HG03045 (cell line): ENCODE measurements around the gene ZFAND5.
A peak's percentile ranks its signal among the peaks of the same experiment; 100 is the strongest.

Source experiments
- ATAC-seq: cut with Tn5 transposase; IDR thresholded peaks from one replicate; pipeline ENCODE4 v1.9.1; 2021; ENCODE audit warnings: mild to moderate bottlenecking, moderate library complexity; ENCODE audit not compliant: unreplicated experiment

The ZFAND5 gene

GRCh38 chr9:72326641-72327040, 38.4 kb downstream of the ZFAND5 start:
- no peak for ATAC-seq

- no peak for ATAC-seq
Measured at GRCh38 chr9:72324974-72325373, 40.0 kb downstream of the ZFAND5 start.

DNA sequence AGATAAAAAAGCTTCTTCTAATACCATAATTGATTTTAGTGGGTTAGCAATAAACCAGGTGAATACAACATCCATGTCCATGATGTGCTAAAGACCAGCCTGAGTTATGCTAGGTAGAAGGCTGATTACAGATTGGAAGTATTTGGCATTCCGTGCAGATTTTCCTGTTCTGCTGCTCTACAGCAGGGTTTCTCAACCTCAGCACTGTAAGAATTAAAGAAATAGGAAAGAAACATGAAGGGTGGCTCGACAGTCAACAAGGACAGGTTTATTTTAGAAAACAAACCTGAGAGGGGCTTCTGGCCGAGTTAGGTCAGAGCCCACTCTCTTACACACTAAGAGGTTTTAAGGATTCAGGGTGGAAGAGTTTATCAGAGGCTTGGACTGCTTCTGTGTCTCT, 42.3 kb downstream of the ZFAND5 start:
- no peak for ATAC-seq

DNA sequence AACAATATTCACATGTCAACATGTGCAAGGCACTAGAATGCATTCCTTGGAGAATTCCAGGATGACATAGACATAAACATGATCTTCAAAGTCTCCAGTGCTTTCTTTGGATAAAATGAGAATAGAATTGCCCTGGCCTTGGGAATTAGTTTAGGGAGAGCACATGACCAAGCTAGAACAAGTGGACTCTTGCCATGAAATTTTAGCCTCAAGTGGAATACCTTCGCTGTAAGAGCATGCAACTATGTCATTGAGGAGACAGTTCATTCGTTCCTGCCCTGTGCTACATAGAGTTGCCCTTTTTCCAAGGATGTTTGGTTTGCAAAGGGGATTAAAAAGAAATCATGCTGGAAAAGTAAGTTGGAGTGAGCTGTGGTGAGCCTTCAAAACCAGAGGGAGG, 42.7 kb downstream of the ZFAND5 start:
- ATAC-seq = no peak

DNA sequence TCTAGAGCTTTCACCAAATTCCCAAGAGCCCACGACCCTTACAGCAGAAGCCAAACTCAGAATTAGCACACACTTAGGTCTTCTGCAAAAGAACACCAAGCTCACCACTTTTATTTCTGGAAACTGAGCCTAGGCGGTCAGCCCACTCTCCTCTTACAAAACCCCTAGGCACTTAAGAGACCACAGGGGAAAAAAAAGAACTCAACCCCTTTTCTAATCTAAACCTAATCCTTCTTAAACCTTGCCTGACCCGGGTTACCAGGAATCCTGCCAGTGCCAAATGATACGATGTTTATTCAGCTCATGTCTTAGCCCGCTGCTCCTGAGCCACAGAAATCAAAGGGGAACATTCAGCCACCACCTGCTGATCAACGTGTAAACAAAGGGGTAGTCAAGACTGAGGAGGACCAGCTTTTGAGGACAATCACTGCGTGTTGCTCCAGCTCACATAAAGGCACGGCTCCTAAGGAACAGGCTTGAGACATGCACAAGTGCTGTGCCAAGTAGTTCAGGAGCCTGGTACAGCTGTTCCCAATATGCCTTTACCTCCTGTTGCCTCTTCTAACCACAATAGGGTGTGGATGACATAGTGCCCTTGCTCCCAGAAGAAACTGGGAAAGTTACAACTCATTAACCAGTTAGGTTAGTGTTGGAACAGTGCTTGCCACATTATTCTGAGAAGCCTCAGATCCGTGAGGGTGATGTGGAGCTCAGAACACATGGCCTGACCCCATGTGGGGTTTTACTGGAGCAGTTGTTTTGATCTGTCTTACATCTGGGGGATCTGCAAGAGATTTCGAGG, 49.3 kb downstream of the ZFAND5 start:
- no peak for ATAC-seq

GRCh38 chr9:72315089-72315509, 49.9 kb downstream of the ZFAND5 start:
- no peak for ATAC-seq

- no peak for ATAC-seq
Measured at GRCh38 chr9:72313507-72313906, 51.5 kb downstream of the ZFAND5 start.

DNA sequence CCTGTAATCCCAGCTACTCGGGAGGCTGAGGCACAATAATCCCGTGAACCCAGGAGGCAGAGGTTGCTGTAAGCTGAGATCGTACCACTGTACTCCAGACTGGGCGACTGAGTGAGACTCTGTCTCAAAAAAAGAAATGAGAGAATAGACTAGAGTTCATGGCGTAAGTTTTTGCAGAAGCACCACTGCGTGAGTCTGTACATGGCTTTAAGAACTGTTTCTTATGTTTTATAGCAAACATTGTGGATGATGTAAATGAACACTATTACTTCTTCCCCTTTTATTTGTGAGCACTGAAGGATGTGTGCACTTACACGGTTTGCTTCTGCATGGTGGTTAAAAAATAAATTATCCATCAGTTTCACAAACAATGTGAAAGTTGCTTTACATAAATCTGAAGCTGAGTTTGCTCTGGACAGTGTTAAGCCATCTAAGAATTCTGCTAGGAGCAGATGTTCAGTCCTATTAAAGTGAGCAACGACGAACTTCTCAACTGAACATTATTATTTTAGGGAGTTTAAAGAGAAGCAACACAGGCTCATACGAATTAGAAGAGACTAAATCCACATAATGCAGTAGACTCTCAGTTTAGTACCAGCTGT, 52.5 kb downstream of the ZFAND5 start:
- ATAC-seq = no peak

DNA sequence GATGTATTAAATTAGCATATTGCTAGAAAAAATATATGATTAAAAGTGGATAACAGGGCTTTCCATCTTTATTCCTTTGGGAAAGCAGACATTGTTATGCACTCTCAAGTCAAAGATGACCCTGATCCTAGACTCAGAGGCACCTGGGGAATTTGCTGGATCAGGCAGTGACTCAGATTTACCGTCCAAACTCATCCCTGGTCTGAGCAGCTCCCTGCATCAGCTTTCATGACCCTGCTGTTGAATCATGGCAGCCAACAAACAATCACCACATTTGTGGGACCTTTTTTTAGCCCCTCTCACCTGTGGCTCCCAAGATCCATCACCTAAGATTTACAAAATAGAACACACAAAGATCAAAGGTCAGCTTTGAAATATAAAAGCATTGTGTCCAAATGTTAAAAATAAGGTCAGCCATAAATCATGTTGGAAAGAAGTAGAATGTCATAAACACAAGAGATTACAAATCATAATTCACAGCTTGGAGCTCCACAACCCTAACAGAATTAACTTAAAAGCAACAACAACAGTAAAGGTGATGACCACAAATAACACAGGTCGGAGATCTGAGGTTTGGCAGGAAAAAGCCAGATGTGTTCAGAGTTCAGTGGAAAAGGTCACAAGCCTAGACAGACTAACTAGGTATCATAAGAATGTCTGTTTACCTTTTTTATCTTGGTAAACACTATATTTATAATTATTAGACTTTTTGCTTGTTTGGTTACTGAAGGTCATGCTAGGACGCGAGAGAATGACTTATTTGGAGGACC, 55.5 kb downstream of the ZFAND5 start:
- no peak for ATAC-seq

- no peak for ATAC-seq
Measured at GRCh38 chr9:72306761-72307160, 58.2 kb downstream of the ZFAND5 start.

DNA sequence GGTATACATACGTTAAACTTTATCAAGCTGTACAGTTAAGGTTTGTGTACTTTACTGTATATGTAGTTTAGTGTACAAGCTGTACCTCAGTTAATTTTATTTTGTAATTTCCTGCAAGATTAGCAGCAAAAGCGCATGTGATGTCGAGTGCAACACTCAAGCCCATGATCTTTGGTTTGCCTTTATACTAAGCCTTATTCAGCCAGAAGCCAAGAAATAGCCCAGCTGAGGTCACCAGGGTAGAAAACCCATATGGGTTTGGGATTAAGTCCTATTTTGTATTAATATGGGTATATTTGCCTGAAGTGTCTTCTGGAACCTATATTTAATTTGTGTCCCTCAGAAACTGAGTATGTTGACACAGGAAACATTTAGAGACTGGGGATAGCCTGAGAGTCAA, 59.3 kb downstream of the ZFAND5 start:
- no peak for ATAC-seq

DNA sequence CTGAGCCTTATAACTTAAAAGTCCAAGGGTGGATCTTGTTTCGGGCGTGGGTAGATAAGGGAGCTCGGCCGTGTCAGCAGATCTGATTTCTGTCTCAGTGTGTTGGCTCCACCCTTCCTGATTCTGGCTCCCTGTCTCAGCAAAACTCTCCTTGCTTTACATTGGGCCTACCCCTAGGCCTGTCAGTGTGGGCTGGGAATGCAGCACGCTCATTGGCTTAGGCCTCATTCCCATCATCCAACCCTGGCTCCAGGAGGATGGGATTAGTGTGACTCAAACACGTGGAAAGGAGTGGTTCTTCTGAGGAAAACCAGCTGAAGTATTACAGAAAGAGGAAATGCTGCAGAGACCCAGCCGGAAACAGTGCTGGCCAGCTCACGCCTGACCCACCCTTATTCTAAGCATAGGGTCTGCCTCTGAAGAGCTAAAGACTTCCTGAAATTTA, 59.9 kb downstream of the ZFAND5 start:
- peak; percentile 56 for ATAC-seq

- ATAC-seq = no peak
Measured at GRCh38 chr9:72304538-72304937, 60.5 kb downstream of the ZFAND5 start.
